Activated CD4-positive, alpha-beta T cell treated with anti-CD3 and anti-CD28 coated beads for 48 hours (primary cell): ENCODE results near the gene LANCL1.

ENCODE experiments used
- DNase-seq: peaks from one replicate; pipeline ENCODE4 v3.0.0-alpha.2; 2020

The LANCL1 gene

GRCh38 chr2:210387074-210387473 is 89.5 kb downstream of the LANCL1 start:
- DNase-seq: no peak
